Esophagus muscularis mucosa (tissue), 4 donors: ENCODE results near the gene CLPTM1. TPM values are rescaled to one million over a fixed set of nuclear protein-coding genes. Genes with fewer than 3 reads are reported as not detected.

ENCODE experiments used
- DNase-seq: peaks from one replicate; pipeline ENCODE4 v3.0.0-alpha.2; 2017; ENCODE audit errors: extremely low spot score
- H3K27ac ChIP-seq, 4 donors: fragments of 200-600 bp; sonication (generic); replicated peaks in 1 of 4; 1 replicate in 3 of 4; 2 replicates in 1 of 4; pipeline ENCODE4 v1.5.1; 2016 to 2019; ENCODE audit warnings: mild to moderate bottlenecking in 1 of 4
- H3K27me3 ChIP-seq, 4 donors: fragments of 200-600 bp; sonication (generic); one replicate each; pipeline versions ENCODE4 v1.5.1 to v1.6.0; 2016 to 2019
- H3K36me3 ChIP-seq, 4 donors: fragments of 200-600 bp; sonication (generic); one replicate each; pipeline ENCODE4 v1.5.1; 2016 to 2019
- H3K4me1 ChIP-seq, 4 donors: fragments of 200-600 bp; sonication (generic); one replicate each; pipeline ENCODE4 v1.5.1; 2016 to 2019
- H3K4me3 ChIP-seq, 4 donors: fragments of 200-600 bp; sonication (generic); 1 replicate in 2 of 4; 2 replicates in 2 of 4; pipeline ENCODE4 v1.5.1; 2016 to 2019; ENCODE audit warnings: mild to moderate bottlenecking in 4 of 4, moderate library complexity in 1 of 4
- H3K9me3 ChIP-seq, 4 donors: fragments of 200-600 bp; sonication (generic); 1 replicate in 3 of 4; 2 replicates in 1 of 4; pipeline ENCODE4 v1.5.1; 2016 to 2019
- CTCF ChIP-seq, 3 experiments: fragments of 200-600 bp in 2 of 3; fragments of 450-650 bp in 1 of 3; sonication (generic) in 2 of 3; IDR thresholded peaks; one replicate each; pipeline ENCODE4 v1.5.1; 2017 to 2019; ENCODE audit warnings: antibody characterized with exemption in 3 of 3, mild to moderate bottlenecking in 2 of 3, moderate library complexity in 1 of 3
- EP300 ChIP-seq: sonication (generic); formaldehyde crosslinking; IDR thresholded peaks from one replicate; pipeline ENCODE4 v1.6.1; 2017; ENCODE audit warnings: antibody characterized with exemption
- POLR2A ChIP-seq: fragments of 450-650 bp; IDR thresholded peaks from one replicate; pipeline ENCODE4 v1.6.1; 2017; ENCODE audit warnings: antibody characterized with exemption, moderate library complexity, mild to moderate bottlenecking, low read depth
- POLR2AphosphoS5 ChIP-seq, 2 donors: sonication (generic); formaldehyde crosslinking; IDR thresholded peaks; one replicate each; pipeline ENCODE4 v1.6.1; 2017; ENCODE audit warnings: antibody characterized with exemption in 2 of 2
- WGBS: methylation state at CpG from one replicate; pipeline ENCODE4 v1.1.5; 2018; 5-methylcytosine and 5-hydroxymethylcytosine counted together
- intact Hi-C: fragments of 100-400 bp; cut with DNase I; formaldehyde crosslinking; loops from one replicate; pipeline ENCODE4 v1.15.1; 2023
- total RNA-seq, 4 donors: library from RNA; depleted of rRNA; stranded (reverse); fragments of >200 nt; gene quantifications; one replicate each; pipeline versions ENCODE4 v1.1.0 to v1.2.1, GENCODE V29; 2016

The CLPTM1 gene
- total RNA-seq, 4 donors from 2014 or later, result 46.6 to 154 (median 79.5) TPM

- DNase-seq, result no peak
- no peaks in the 10 kb centered on the region for H3K27me3 ChIP-seq
- H3K27ac ChIP-seq, result no peak overlapping the region
- peaks cover 0 to 7% (median 1%) of the 10 kb centered on the region in 4 donors for H3K4me1 ChIP-seq
- no peaks in the 10 kb centered on the region for H3K9me3 ChIP-seq
- TF ChIP-seq CTCF (IDR thresholded peaks at IDR 0.05) (no peak), POLR2A (no peak), EP300 (no peak), POLR2AphosphoS5 (IDR thresholded peaks at IDR 0.05) (no peak)
- H3K4me3 ChIP-seq, result no peak overlapping the region
- intact Hi-C loops, result no loop called here
- peaks cover 37 to 78% (median 73%) of the 10 kb centered on the region in 4 donors for H3K36me3 ChIP-seq
- WGBS, result 97% methylated on average over 5 of the region's 12 CpGs
These were observed 35.8 kb downstream of the CLPTM1 start for GRCh38 chr19:44990966-44991365.

- intact Hi-C loops, result no loop called here
- no peak for DNase-seq
- H3K4me1 ChIP-seq, result peaks cover 0 to 7% (median 1%) of the 10 kb centered on the region in 4 donors
- no peak overlapping the region for H3K4me3 ChIP-seq
- no peaks in the 10 kb centered on the region for H3K27me3 ChIP-seq
- WGBS, result 97% methylated on average over 29 of the region's 44 CpGs
- H3K36me3 ChIP-seq, result peaks cover 28 to 62% (median 57%) of the 10 kb centered on the region in 4 donors
- no peaks in the 10 kb centered on the region for H3K9me3 ChIP-seq
- TF ChIP-seq POLR2A (no peak), EP300 (no peak), CTCF (IDR thresholded peaks at IDR 0.05) (no peak), POLR2AphosphoS5 (IDR thresholded peaks at IDR 0.05) (no peak)
- no peak overlapping the region for H3K27ac ChIP-seq
These were observed 37.4 kb downstream of the CLPTM1 start for GRCh38 chr19:44992336-44993163.

- peaks cover 0 to 7% (median 1%) of the 10 kb centered on the region in 4 donors for H3K4me1 ChIP-seq
- DNase-seq, result no peak
- no peak overlapping the region for H3K27ac ChIP-seq
- H3K27me3 ChIP-seq, result no peaks in the 10 kb centered on the region
- WGBS, result 95% methylated on average over 6 of the region's 6 CpGs
- H3K36me3 ChIP-seq, result peaks cover 28 to 52% (median 47%) of the 10 kb centered on the region in 4 donors
- no peaks in the 10 kb centered on the region for H3K9me3 ChIP-seq
- no peak overlapping the region for H3K4me3 ChIP-seq
- intact Hi-C loops, result no loop called here
- TF ChIP-seq CTCF (IDR thresholded peaks at IDR 0.05) (no peak), POLR2A (no peak), EP300 (no peak), POLR2AphosphoS5 (IDR thresholded peaks at IDR 0.05) (no peak)
These were observed 38.3 kb downstream of the CLPTM1 start for GRCh38 chr19:44993526-44993925.

GRCh38 chr19:44993926-44994537 lies 38.9 kb downstream of the CLPTM1 start:
- TF ChIP-seq POLR2A, result no peak
- no peak for TF ChIP-seq EP300
- no peak for TF ChIP-seq CTCF (IDR thresholded peaks at IDR 0.05)
- no peak for TF ChIP-seq POLR2AphosphoS5 (IDR thresholded peaks at IDR 0.05)
- Histone ChIP-seq H3K27ac (no peak overlapping the region), H3K4me1 (peaks cover 0 to 2% (median under 1%) of the 10 kb centered on the region in 4 donors), H3K4me3 (no peak overlapping the region), H3K27me3 (no peaks in the 10 kb centered on the region), H3K36me3 (peaks cover 28 to 47% (median 42%) of the 10 kb centered on the region in 4 donors), H3K9me3 (no peaks in the 10 kb centered on the region)
- 91% methylated on average over 5 of the region's 12 CpGs for WGBS
- no peak for DNase-seq
- intact Hi-C loops, result no loop called here
